K562 (cell line): ENCODE results near the gene PALLD. TPM values are rescaled to one million over a fixed set of nuclear protein-coding genes. Genes with fewer than 3 reads are reported as not detected.

ENCODE experiments used
- ATAC-seq: fragments of 200-7000 bp; cut with Tn5 transposase; 3 replicates; pipeline ENCODE4 v1.9.1; 2020; ENCODE audit warnings: moderate library complexity
- BruUV-seq: library from RNA; stranded (reverse); fragments of 400-500 nt; replicated peaks from 2 replicates; lab custom pipeline; 2021; lab: Mats Ljungman, UMichigan
- CTCF ChIA-PET: fragments of 300-600 bp; formaldehyde crosslinking; extraction: SDS; loops from one replicate; lab custom pipeline; 2021; ENCODE audit warnings: low intra/inter-chr PET ratio; lab: Yijun Ruan, JAX
- POLR2A ChIA-PET: fragments of 300-600, 350-650 bp; sonication (Branson Sonifier 250); formaldehyde crosslinking; extraction: SDS; loops from one replicate; lab custom pipeline; 2021; ENCODE audit warnings: antibody characterized with exemption, inconsistent platforms; lab: Yijun Ruan, JAX
- DNase-seq, 4 experiments: peaks; one replicate each; pipeline versions ENCODE4 v3.0.0 to v3.0.0-alpha.2; 2011 to 2018; ENCODE audit warnings: low spot score in 3 of 4, mixed read lengths in 3 of 4; ENCODE audit errors: extremely low read depth in 1 of 4
- FAIRE-seq: peaks from 2 replicates; lab custom pipeline; 2011; peaks lifted over from hg19 to GRCh38; lab: Jason Lieb, UNC
- H2AFZ ChIP-seq: 2 replicates; pipeline ENCODE4 v1.6.0; 2011; ENCODE audit warnings: low read depth, low read length, control low read depth, inconsistent platforms
- H3K27ac ChIP-seq: fragments of 200-600 bp; 3 replicates; pipeline ENCODE4 v1.8.0; 2011; ENCODE audit warnings: low read depth, mild to moderate bottlenecking, control low read depth, inconsistent platforms, low read length, moderate library complexity, mixed read lengths; ENCODE audit errors: extremely low read depth
- H3K27me3 ChIP-seq, 2 experiments: fragments of 300-600 bp in 1 of 2; 2 replicates in 1 of 2; 3 replicates in 1 of 2; pipeline versions ENCODE4 v1.6.0 to v1.8.0; 2011; ENCODE audit warnings: inconsistent platforms in 2 of 2, low read length in 2 of 2, mild to moderate bottlenecking in 1 of 2, mixed read lengths in 1 of 2, moderate library complexity in 1 of 2; ENCODE audit not compliant: control insufficient read depth in 2 of 2, insufficient read depth in 2 of 2
- H3K36me3 ChIP-seq: fragments of 300-600 bp; 3 replicates; pipeline ENCODE4 v1.8.0; 2011; ENCODE audit warnings: mild to moderate bottlenecking, low read length, inconsistent platforms; ENCODE audit not compliant: control insufficient read depth, insufficient read depth
- H3K4me1 ChIP-seq, 2 experiments: fragments of 200-600 bp in 1 of 2; replicated peaks in 1 of 2; 2 replicates in 1 of 2; 3 replicates in 1 of 2; pipeline versions ENCODE4 v1.5.1 to v1.8.0; 2011; ENCODE audit warnings: inconsistent platforms in 2 of 2, low read length in 2 of 2, mild to moderate bottlenecking in 1 of 2, mixed read lengths in 1 of 2, moderate library complexity in 1 of 2; ENCODE audit not compliant: control insufficient read depth in 2 of 2, insufficient read depth in 2 of 2
- H3K4me2 ChIP-seq: 2 replicates; pipeline ENCODE4 v1.6.1; 2011; ENCODE audit warnings: low read length, control low read depth, inconsistent platforms, mixed read lengths; ENCODE audit not compliant: insufficient read depth
- H3K4me3 ChIP-seq: fragments of 200-600 bp; sonication (generic), shearing (Covaris generic); 2 replicates; pipeline ENCODE4 v1.5.1; 2016; ENCODE audit warnings: control low read depth, inconsistent platforms
- H3K79me2 ChIP-seq: fragments of 200-600 bp; 3 replicates; pipeline ENCODE4 v1.8.0; 2011; ENCODE audit warnings: low read length, inconsistent platforms; ENCODE audit not compliant: control insufficient read depth, insufficient read depth
- H3K9ac ChIP-seq, 2 experiments: 2 replicates each; pipeline versions ENCODE4 v1.6.0 to v1.6.1; 2011; ENCODE audit warnings: low read depth in 2 of 2, low read length in 2 of 2, control low read depth in 1 of 2, inconsistent platforms in 1 of 2, mild to moderate bottlenecking in 1 of 2, mixed read lengths in 1 of 2; ENCODE audit not compliant: insufficient read depth in 1 of 2
- H3K9me1 ChIP-seq: one replicate; pipeline ENCODE4 v1.6.0; 2011; ENCODE audit warnings: inconsistent platforms, mild to moderate bottlenecking, low read length, moderate library complexity; ENCODE audit not compliant: control insufficient read depth, insufficient read depth
- H3K9me3 ChIP-seq: replicated peaks from 2 replicates; pipeline ENCODE4 v1.5.1; 2011; ENCODE audit warnings: low read depth, low read length, inconsistent platforms; ENCODE audit not compliant: control insufficient read depth, insufficient read depth
- H4K20me1 ChIP-seq: replicated peaks from 2 replicates; pipeline ENCODE4 v1.6.1; 2011; ENCODE audit warnings: low read length, inconsistent platforms, mixed read lengths; ENCODE audit not compliant: control insufficient read depth, insufficient read depth
- CBX2 ChIP-seq: fragments of 200-600 bp; sonication (generic); IDR thresholded peaks from one replicate; pipeline ENCODE4 v1.6.1; 2012; ENCODE audit warnings: mild to moderate bottlenecking, low read length, inconsistent platforms; ENCODE audit not compliant: insufficient read depth, poor library complexity, severe bottlenecking
- KDM1A ChIP-seq, 2 experiments: fragments of 450-650 bp; IDR thresholded peaks; 2 replicates each; pipeline ENCODE4 v1.6.1; 2016; ENCODE audit warnings: mild to moderate bottlenecking in 2 of 2
- KDM2B ChIP-seq: fragments of 250-450 bp; sonication (Bioruptor Pico); IDR thresholded peaks from 2 replicates; pipeline ENCODE4 v1.8.0; 2021; ENCODE audit warnings: mild to moderate bottlenecking, moderate library complexity
- NR2C1 ChIP-seq, 2 experiments: fragments of 450-650 bp; IDR thresholded peaks; 2 replicates each; pipeline ENCODE4 v1.6.1; 2017; ENCODE audit warnings: mild to moderate bottlenecking in 2 of 2, antibody characterized with exemption in 1 of 2, inconsistent platforms in 1 of 2, missing compliant biosample characterization in 1 of 2, missing genetic modification characterization in 1 of 2
- PCBP1 ChIP-seq: fragments of 200-400 bp; formaldehyde crosslinking; IDR thresholded peaks from 2 replicates; pipeline ENCODE4 v1.6.1; 2018; ENCODE audit warnings: mild to moderate bottlenecking, low read depth, low read length; ENCODE audit not compliant: poor library complexity, severe bottlenecking
- PRMT5 ChIP-seq: sonication (generic); formaldehyde crosslinking; IDR thresholded peaks from 2 replicates; pipeline ENCODE4 v1.5.0; 2020; ENCODE audit warnings: missing genetic modification reagents
- PYGO2 ChIP-seq: fragments of 450-650 bp; IDR thresholded peaks from 2 replicates; pipeline ENCODE4 v1.6.1; 2016; ENCODE audit warnings: mild to moderate bottlenecking, missing genetic modification characterization, moderate library complexity, missing compliant biosample characterization
- SMAD2 ChIP-seq: fragments of 150-350 bp; IDR thresholded peaks from 2 replicates; pipeline ENCODE4 v1.6.1; 2014; ENCODE audit warnings: low read depth, mild to moderate bottlenecking, low read length
- TRIM28 ChIP-seq: fragments of 450-650 bp; IDR thresholded peaks from 2 replicates; pipeline ENCODE4 v1.6.1; 2017
- ZNF184 ChIP-seq: sonication (generic); formaldehyde crosslinking; IDR thresholded peaks from 2 replicates; pipeline ENCODE4 v1.5.0; 2020; ENCODE audit warnings: missing genetic modification reagents
- ZNF780A ChIP-seq: fragments of 250-450 bp; sonication (Bioruptor Pico); IDR thresholded peaks from 2 replicates; pipeline ENCODE4 v1.5.0; 2021; ENCODE audit warnings: mild to moderate bottlenecking
- WGBS: fragments of 100-300 bp; shearing (Covaris generic); methylation state at CpG from one replicate; pipeline ENCODE4 v1.1.6; 2016; ENCODE audit warnings: low coverage, mixed read lengths; ENCODE audit not compliant: insufficient coverage; ENCODE audit errors: missing lambda C conversion rate; 5-methylcytosine and 5-hydroxymethylcytosine counted together
- in situ Hi-C: fragments of 300-500 bp; cut with MboI; formaldehyde crosslinking; loops from 4 replicates; pipeline ENCODE4 v1.15.0; 2018; ENCODE audit warnings: inconsistent platforms, mixed read lengths
- intact Hi-C: fragments of 100-400 bp; cut with micrococcal nuclease; formaldehyde crosslinking; loops from 2 replicates; pipeline ENCODE4 v1.14.2; 2022
- polyA plus RNA-seq, 8 experiments: library from polyadenylated mRNA; depleted of rRNA in 4 of 8; stranded (reverse) in 5 of 8; unstranded in 3 of 8; fragments of >200 nt; fragmentation: Nextera tagmentation in 2 of 8; fragmentation: Illumina TruSeq in 1 of 8; extraction: Ambion mirVana in 2 of 8; extraction: Trizol in 1 of 8; gene quantifications; 2 replicates each; pipeline versions ENCODE4 v1.2.1 to v1.2.3, GENCODE V29; 2011 to 2014; ENCODE audit warnings: inconsistent platforms in 1 of 8, missing spikeins in 1 of 8
- total RNA-seq, 7 experiments: library from RNA; depleted of rRNA in 6 of 7; stranded (reverse); fragments of >200 nt in 6 of 7; fragmentation: Illumina TruSeq in 2 of 7; extraction: Trizol in 2 of 7; gene quantifications; 2 replicates each; pipeline versions ENCODE4 v1.2.1 to v1.2.3, GENCODE V29; 2011 to 2021; ENCODE audit warnings: low replicate concordance in 1 of 7

Gene PALLD
- total and polyA plus RNA-seq, 9 of the 15 experiments (the other 6 are each of a cell fraction or from before 2014, with no cell fraction given) = 0.01 to 0.35 (median 0.06) TPM; not detected in 3

GRCh38 chr4:168880072-168880675, 383.3 kb downstream of the PALLD start (continued):
- no peak for TF ChIP-seq ZNF184 (CRISPR knock-in tag)
- no peak for TF ChIP-seq PCBP1
- TF ChIP-seq SMAD2 = no peak
- TF ChIP-seq, all 486 proteins: peak for 0

- no TSS peak for BruUV-seq
These were observed 384.2 kb downstream of the PALLD start for GRCh38 chr4:168880811-168881595.

More at GRCh38 chr4:168880811-168881595, 384.2 kb downstream of the PALLD start:
- WGBS = 0% methylated on average over 8 of the region's 8 CpGs
- FAIRE-seq = no peak
- Histone ChIP-seq H3K36me3 (no peaks in the 10 kb centered on the region), H3K4me1 (peaks cover 0 to 3% of the 10 kb centered on the region in 2 experiments; a peak in 2 of 5 replicates), H3K4me2 (no peak overlapping the region), H2AFZ (no peak overlapping the region), H4K20me1 (no peaks in the 10 kb centered on the region), H3K9me3 (no peaks in the 10 kb centered on the region), H3K4me3 (no peak overlapping the region), H3K79me2 (no peaks in the 10 kb centered on the region), H3K9ac (no peak overlapping the region), H3K9me1 (no peaks in the 10 kb centered on the region), H3K27me3 (peaks cover 0 to 6% of the 10 kb centered on the region in 2 experiments; a peak in 3 of 5 replicates), H3K27ac (no peak overlapping the region)
- ChIA-PET POLR2A (no interaction called here), CTCF (no interaction called here)
- in situ Hi-C loops = no loop called here
- no peak for DNase-seq
- TF ChIP-seq ZNF780A (CRISPR knock-in tag) (no peak), PRMT5 (CRISPR knock-in tag) (no peak), NR2C1 (IDR thresholded peaks at IDR 0.05) (no peak), NR2C1 (tag; IDR thresholded peaks at IDR 0.05) (0 out of 2 replicates have a peak, but pooled peaks have one; percentile 27), CBX2 (no peak), KDM1A (IDR thresholded peaks at IDR 0.05) (0 out of 4 replicates have a peak, but pooled peaks of 1 of the 2 experiments have one; percentile 11), TRIM28 (no peak), KDM2B (CRISPR knock-in tag) (no peak), PYGO2 (tag) (no peak)
- no peak for ATAC-seq
- intact Hi-C loops = no loop called here
